GM18951 (cell line): ENCODE measurements around the gene RAB33B.
"Not testable (repeated sequence)": the region's sequence is repeated elsewhere in the genome, so short reads cannot be mapped to it uniquely, and the experiment has no call there.

ENCODE experiments used
- POLR2A ChIP-seq: IDR thresholded peaks from 4 replicates; pipeline ENCODE4 v1.6.1; 2011; ENCODE audit warnings: mild to moderate bottlenecking; ENCODE audit not compliant: insufficient read length, insufficient read depth; ENCODE audit errors: extremely low read depth
- in situ Hi-C: fragments of 300-500 bp; cut with MboI; formaldehyde crosslinking; loops from one replicate; pipeline ENCODE4 v1.12.0; 2022; ENCODE audit warnings: low sequenced_read_pairs, mixed read lengths, inconsistent platforms; ENCODE audit not compliant: unreplicated experiment

RAB33B gene

DNA sequence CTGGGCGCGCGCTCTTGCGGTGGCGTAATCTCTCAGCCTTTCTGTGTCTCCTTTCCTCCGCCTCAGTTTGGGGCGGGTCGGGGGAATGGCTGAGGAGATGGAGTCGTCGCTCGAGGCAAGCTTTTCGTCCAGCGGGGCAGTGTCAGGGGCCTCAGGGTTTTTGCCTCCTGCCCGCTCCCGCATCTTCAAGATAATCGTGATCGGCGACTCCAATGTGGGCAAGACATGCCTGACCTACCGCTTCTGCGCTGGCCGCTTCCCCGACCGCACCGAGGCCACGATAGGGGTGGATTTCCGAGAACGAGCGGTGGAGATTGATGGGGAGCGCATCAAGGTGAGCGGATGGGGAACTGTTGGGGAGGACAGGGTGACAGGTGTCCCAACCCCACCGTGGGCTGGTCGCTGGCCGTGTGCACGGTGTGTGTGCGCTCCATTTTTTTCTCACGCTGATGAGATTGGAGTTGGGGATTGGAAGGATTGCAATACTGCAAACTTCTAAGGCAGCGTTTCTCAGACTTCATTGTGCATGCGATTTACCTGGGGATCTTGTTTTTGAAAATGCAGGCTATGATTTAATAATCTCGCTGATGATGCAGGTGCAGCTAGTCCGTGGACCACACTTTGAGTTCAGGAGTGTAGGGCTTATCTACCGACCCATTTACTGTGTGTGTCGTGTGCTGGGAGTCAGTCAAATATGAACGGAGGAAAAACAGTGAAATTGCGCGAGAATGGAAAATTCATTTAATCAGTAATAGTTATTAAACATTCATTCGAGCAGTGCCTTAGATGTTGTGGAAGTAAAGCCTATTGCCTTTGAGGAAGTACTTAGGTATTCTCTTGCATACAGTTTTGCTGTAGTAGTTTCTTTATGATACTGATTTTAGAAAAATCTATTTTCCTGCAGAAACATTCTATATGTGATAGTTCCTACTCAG, at the start of gene RAB33B:
RAB33B (plus strand) TSS at position 11 of the 935 bp plus-strand sequence; CDS start at position 86, 75 bp downstream.
- no peak for TF ChIP-seq POLR2A
- in situ Hi-C loops, result no loop called here

GRCh38 chr4:139410312-139410711, 43.6 kb upstream of the RAB33B start:
- no peak for TF ChIP-seq POLR2A
- in situ Hi-C loops, result no loop called here

- in situ Hi-C loops, result not testable (repeated sequence)
Observed at GRCh38 chr4:139414671-139415210, 39.2 kb upstream of the RAB33B start.

- in situ Hi-C loops, result no loop called here
- no peak for TF ChIP-seq POLR2A
Observed at GRCh38 chr4:139416073-139416673, 37.7 kb upstream of the RAB33B start.

DNA sequence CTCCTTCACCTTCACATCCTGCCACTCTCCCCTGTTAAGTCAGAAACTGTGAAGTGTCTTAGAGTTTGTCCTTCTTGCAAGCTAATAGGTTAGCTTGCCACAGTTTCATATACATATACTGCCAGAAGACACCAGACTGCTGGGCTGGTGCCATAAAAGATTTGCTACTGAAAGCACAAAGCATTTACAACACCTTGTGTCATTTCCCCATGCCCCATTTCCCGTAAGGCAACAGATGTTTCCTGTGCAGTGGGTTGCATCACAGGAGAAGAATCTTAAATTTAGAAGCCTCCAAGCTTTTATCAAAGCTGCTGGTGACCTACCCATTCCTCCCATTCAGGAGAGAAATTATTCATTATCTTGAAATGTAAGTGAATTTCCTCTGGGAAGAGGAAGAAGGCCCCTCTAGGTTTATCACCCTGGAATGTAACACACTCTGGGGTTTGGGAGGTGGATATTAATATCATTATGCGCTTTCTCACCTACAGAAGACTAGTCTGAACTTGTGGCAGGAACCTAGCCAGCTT, 34.5 kb upstream of the RAB33B start:
- no peak for TF ChIP-seq POLR2A
- in situ Hi-C loops, result no loop called here

GRCh38 chr4:139420652-139421051, 33.3 kb upstream of the RAB33B start:
- TF ChIP-seq POLR2A, result no peak
- in situ Hi-C loops, result no loop called here

- TF ChIP-seq POLR2A, result no peak
- in situ Hi-C loops, result no loop called here
Observed at GRCh38 chr4:139436122-139436521, 17.8 kb upstream of the RAB33B start.

DNA sequence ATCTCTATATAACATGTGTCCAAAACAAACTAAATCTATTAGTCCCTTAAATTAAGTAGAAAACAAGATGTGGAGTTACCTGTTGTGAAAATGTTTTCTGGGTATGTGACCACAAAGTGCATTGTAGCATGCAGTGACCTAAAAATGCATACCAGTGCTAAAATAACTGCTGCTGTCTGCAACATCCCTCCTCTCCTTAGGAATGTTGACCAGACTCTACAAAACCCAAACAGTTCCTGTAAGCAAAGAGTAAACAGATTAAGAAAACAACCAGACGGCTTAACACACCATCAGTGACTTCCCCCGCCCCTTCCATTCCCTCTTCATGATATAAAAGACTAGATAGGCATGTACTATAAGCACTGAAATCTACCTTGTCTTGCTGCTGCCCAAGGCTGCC, 15.8 kb upstream of the RAB33B start:
- TF ChIP-seq POLR2A, result no peak
- in situ Hi-C loops, result no loop called here

GRCh38 chr4:139441029-139441428, 12.9 kb upstream of the RAB33B start:
- no peak for TF ChIP-seq POLR2A
- in situ Hi-C loops, result no loop called here

GRCh38 chr4:139443661-139444060, 10.3 kb upstream of the RAB33B start:
- TF ChIP-seq POLR2A, result no peak
- in situ Hi-C loops, result no loop called here

- in situ Hi-C loops, result not testable (repeated sequence)
Observed at GRCh38 chr4:139444881-139445280, 9.0 kb upstream of the RAB33B start.

DNA sequence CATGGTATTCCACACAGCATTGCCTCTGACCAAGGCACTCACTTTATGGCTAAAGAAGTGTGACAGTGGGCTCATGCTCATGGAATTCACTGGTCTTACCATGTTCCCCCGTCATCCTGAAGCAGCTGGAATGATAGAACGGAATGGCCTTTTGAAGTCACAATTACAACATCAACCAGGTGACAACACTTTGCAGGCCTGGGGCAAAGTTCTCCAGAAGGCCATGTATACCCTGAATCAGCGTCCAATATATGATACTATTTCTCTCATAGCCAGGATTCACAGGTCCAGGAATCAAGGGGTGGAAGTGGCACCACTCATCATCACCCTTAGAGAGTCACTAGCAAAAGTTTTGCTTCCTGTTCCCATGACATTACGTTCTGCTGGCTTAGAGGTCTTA, 6.8 kb upstream of the RAB33B start:
- in situ Hi-C loops, result not testable (repeated sequence)

GRCh38 chr4:139450586-139450985, 3.3 kb upstream of the RAB33B start:
- in situ Hi-C loops, result no loop called here

DNA sequence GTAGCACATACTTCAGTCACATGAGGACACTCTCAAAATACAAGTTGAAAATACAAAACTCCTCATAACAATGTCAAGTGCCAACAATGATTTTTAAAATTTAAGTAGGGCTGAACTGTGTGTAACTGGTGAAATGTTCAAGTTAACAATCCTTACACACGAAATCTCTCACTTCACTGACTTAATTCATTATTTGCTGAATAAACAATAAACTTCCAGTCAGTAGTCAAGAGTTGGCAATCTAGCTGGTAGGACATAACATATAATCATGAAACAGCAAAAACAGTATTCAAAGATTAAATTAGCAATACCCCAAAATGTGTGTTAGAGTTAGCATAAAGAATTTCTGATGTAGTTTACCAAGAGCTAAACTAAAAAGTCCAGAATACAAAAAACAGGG, 1.9 kb upstream of the RAB33B start:
- in situ Hi-C loops, result no loop called here
- TF ChIP-seq POLR2A, result no peak

More at GRCh38 chr4:139450586-139450985, 3.3 kb upstream of the RAB33B start:
- TF ChIP-seq POLR2A, result no peak
